ENCODE results near the gene PRAMEF11. TPM values are rescaled to one million over a fixed set of nuclear protein-coding genes. Genes with fewer than 3 reads are reported as not detected.
"Not testable (repeated sequence)": the region's sequence is repeated elsewhere in the genome, so short reads cannot be mapped to it uniquely, and the experiment has no call there.

Gene PRAMEF11
- total RNA-seq (2016; rRNA removed; fragmentation: Illumina TruSeq; extraction: Trizol): not detected in 2 replicates
- not detected in 2 replicates for total RNA-seq (2016; cell fraction: cytosol; rRNA removed; fragmentation: Illumina TruSeq; extraction: Trizol; ENCODE audit: low read depth)
- not detected in 2 replicates for total RNA-seq (2016; cell fraction: insoluble cytoplasmic fraction; rRNA removed; fragmentation: Illumina TruSeq; extraction: Trizol)
- total RNA-seq (2016; cell fraction: membrane; rRNA removed; fragmentation: Illumina TruSeq; extraction: Trizol): not detected in 2 replicates
- total RNA-seq (2016; cell fraction: nucleus; rRNA removed; fragmentation: Illumina TruSeq; extraction: Trizol): not detected in 2 replicates
- not detected in 2 replicates for polyA plus RNA-seq (2011; rRNA removed)
- not detected in 2 replicates for polyA plus RNA-seq (2011; cell fraction: cytosol; rRNA removed)
- polyA plus RNA-seq (2011; cell fraction: nucleus; rRNA removed): not detected in 2 replicates
- polyA plus RNA-seq (2012): not detected in 2 replicates
- polyA plus RNA-seq (2016; cell fraction: cytosol; fragmentation: Illumina TruSeq; extraction: Trizol; ENCODE audit: low read depth): not detected in 2 replicates
- polyA plus RNA-seq (2016; cell fraction: insoluble cytoplasmic fraction; fragmentation: Illumina TruSeq; extraction: Trizol; ENCODE audit: low read depth): not detected in 2 replicates
- not detected in 2 replicates for polyA plus RNA-seq (2016; cell fraction: membrane; fragmentation: Illumina TruSeq; extraction: Trizol; ENCODE audit: low read depth)
- polyA plus RNA-seq (2016; cell fraction: nucleus; fragmentation: Illumina TruSeq; extraction: Trizol; ENCODE audit: insufficient read depth, low read depth): not detected in 2 replicates
- polyA minus RNA-seq (2011; rRNA and poly(A)+ RNA removed; ENCODE audit: low replicate concordance): not detected in 2 replicates
- not detected in 2 replicates for polyA minus RNA-seq (2011; cell fraction: cytosol; rRNA and poly(A)+ RNA removed)
- not detected in 2 replicates for polyA minus RNA-seq (2011; cell fraction: nucleus; rRNA and poly(A)+ RNA removed)
- not detected for Bru-seq, nascent RNA
- BruChase-seq, experiment 1, labeled RNA remaining after a 6-hour chase: not detected
- BruChase-seq, experiment 2, labeled RNA remaining after a 2-hour chase: not detected
- long read RNA-seq, experiment 1: 0 reads
- long read RNA-seq, experiment 2: 0 reads

GRCh38 chr1:12831310-12831709, at the start of gene PRAMEF11:
Gene PRAMEF11, minus strand, starts transcription at chr1:12831410. Its CDS starts 2,621 bp downstream, at chr1:12828789.
- intact Hi-C loops (cut with micrococcal nuclease; ENCODE audit: unreplicated experiment); H2AFZ ChIP-seq (ENCODE audit: low read length): not testable (repeated sequence)

DNA sequence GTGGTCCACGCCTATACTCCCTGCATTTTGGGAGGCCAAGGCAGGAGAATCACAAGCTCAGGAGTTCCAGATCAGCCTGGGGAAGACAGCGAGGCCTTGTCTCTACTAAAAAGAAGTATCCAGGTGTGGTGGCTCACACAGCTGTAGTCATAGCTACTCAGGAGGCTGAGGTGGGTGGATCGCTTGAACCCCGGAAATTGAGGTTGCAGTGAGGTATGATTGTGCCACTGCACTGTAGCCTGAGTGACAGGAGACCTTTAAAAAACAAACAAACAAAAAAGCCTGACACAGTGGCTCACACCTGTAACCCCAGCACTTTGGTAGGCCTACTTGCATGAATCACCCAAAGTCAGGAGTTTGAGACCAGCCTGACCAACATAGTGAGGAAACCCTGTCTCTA, 47.2 kb upstream of the PRAMEF11 start:
- FAIRE-seq; H3K4me1 ChIP-seq (ENCODE audit: insufficient read depth, low read length); intact Hi-C loops (cut with micrococcal nuclease; ENCODE audit: unreplicated experiment); H3K4me2 ChIP-seq (ENCODE audit: low read depth, low read length); H3K9me3 ChIP-seq (ENCODE audit: low read length); BruUV-seq (replicated peaks); H3K27ac ChIP-seq (ENCODE audit: extremely low read length, insufficient read depth, low read length); H4K20me1 ChIP-seq (ENCODE audit: insufficient read depth, low read length); H3K79me2 ChIP-seq (ENCODE audit: insufficient read depth, low read length); POLR2A ChIA-PET; in situ Hi-C loops (cut with HindIII; ENCODE audit: extremely low pct_ligation_motif_present, low pct_unique_long_range_greater_than_20kb); H3K9ac ChIP-seq (ENCODE audit: insufficient read depth, low read depth, low read length); H3K4me3 ChIP-seq (replicated peaks in 1 of 3; ENCODE audit: insufficient read depth in 1 of 3, low read depth in 2 of 3, low read length in 3 of 3); H3K27me3 ChIP-seq (ENCODE audit: control insufficient read depth in 1 of 2, insufficient read depth in 2 of 2, low read length in 2 of 2); H2AFZ ChIP-seq (ENCODE audit: low read length); CTCF ChIA-PET (ENCODE audit: low intra/inter-chr PET ratio, low total read pairs); ATAC-seq; H3K36me3 ChIP-seq (replicated peaks in 1 of 2; ENCODE audit: control insufficient read depth in 1 of 2, insufficient read depth in 2 of 2, low read length in 2 of 2); DNase-seq (ENCODE audit: low spot score): not testable (repeated sequence)
- 38% methylated on average over 4 of the region's 4 CpGs for WGBS (ENCODE audit: low lambda C conversion rate)

More at GRCh38 chr1:12831310-12831709, at the start of gene PRAMEF11:
- H3K27me3 ChIP-seq (ENCODE audit: control insufficient read depth in 1 of 2, insufficient read depth in 2 of 2, low read length in 2 of 2); H3K27ac ChIP-seq (ENCODE audit: extremely low read length, insufficient read depth, low read length); in situ Hi-C loops (cut with HindIII; ENCODE audit: extremely low pct_ligation_motif_present, low pct_unique_long_range_greater_than_20kb); H3K9me3 ChIP-seq (ENCODE audit: low read length); CTCF ChIA-PET (ENCODE audit: low intra/inter-chr PET ratio, low total read pairs); FAIRE-seq; ATAC-seq; H4K20me1 ChIP-seq (ENCODE audit: insufficient read depth, low read length); POLR2A ChIA-PET; H3K4me1 ChIP-seq (ENCODE audit: insufficient read depth, low read length); H3K4me3 ChIP-seq (replicated peaks in 1 of 3; ENCODE audit: insufficient read depth in 1 of 3, low read depth in 2 of 3, low read length in 3 of 3); DNase-seq (ENCODE audit: low spot score); BruUV-seq (replicated peaks); H3K4me2 ChIP-seq (ENCODE audit: low read depth, low read length); H3K36me3 ChIP-seq (replicated peaks in 1 of 2; ENCODE audit: control insufficient read depth in 1 of 2, insufficient read depth in 2 of 2, low read length in 2 of 2); H3K9ac ChIP-seq (ENCODE audit: insufficient read depth, low read depth, low read length); H3K79me2 ChIP-seq (ENCODE audit: insufficient read depth, low read length): not testable (repeated sequence)
- WGBS (ENCODE audit: low lambda C conversion rate): 0% methylated on average over 3 of the region's 3 CpGs

- H3K9ac ChIP-seq (ENCODE audit: insufficient read depth, low read depth, low read length); CTCF ChIA-PET (ENCODE audit: low intra/inter-chr PET ratio, low total read pairs); BruUV-seq (replicated peaks); POLR2A ChIA-PET; intact Hi-C loops (cut with micrococcal nuclease; ENCODE audit: unreplicated experiment); H3K27me3 ChIP-seq (ENCODE audit: control insufficient read depth in 1 of 2, insufficient read depth in 2 of 2, low read length in 2 of 2); ATAC-seq; DNase-seq (ENCODE audit: low spot score); H3K4me1 ChIP-seq (ENCODE audit: insufficient read depth, low read length); FAIRE-seq; H3K79me2 ChIP-seq (ENCODE audit: insufficient read depth, low read length); H3K27ac ChIP-seq (ENCODE audit: extremely low read length, insufficient read depth, low read length); H3K4me2 ChIP-seq (ENCODE audit: low read depth, low read length); H4K20me1 ChIP-seq (ENCODE audit: insufficient read depth, low read length); H3K4me3 ChIP-seq (replicated peaks in 1 of 3; ENCODE audit: insufficient read depth in 1 of 3, low read depth in 2 of 3, low read length in 3 of 3); in situ Hi-C loops (cut with HindIII; ENCODE audit: extremely low pct_ligation_motif_present, low pct_unique_long_range_greater_than_20kb); H2AFZ ChIP-seq (ENCODE audit: low read length); H3K36me3 ChIP-seq (replicated peaks in 1 of 2; ENCODE audit: control insufficient read depth in 1 of 2, insufficient read depth in 2 of 2, low read length in 2 of 2); H3K9me3 ChIP-seq (ENCODE audit: low read length): not testable (repeated sequence)
- 67% methylated on average over 2 of the region's 7 CpGs for WGBS (ENCODE audit: low lambda C conversion rate)
Measured at GRCh38 chr1:12863131-12863880, 32.1 kb upstream of the PRAMEF11 start.
